ENCODE measurements around the gene ARHGEF19.

The ARHGEF19 gene

DNA sequence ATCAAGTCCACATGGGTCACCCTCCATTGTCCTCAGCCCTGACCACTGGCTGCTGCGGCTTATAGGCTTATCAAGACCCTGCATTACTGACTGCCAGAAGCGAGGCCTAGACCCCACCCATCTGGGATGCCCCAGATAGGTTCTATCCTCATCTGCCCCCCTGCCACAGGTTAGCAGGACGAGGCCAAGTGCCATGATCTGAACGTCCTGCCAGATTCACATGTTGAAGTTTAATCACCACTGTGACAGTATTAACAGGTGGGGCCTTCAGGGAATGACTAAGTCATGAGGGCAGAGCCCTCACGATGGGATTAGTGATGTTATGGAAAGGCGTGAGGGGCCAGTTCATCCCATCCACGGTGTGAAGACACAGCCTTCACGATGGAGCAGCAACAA, 30.8 kb upstream of the ARHGEF19 start:
- Histone ChIP-seq H3K27ac (ENCODE audit: low read length) (no peak overlapping the region), H3K4me1 (ENCODE audit: control insufficient read depth, low read depth, low read length) (no peaks in the 10 kb centered on the region), H3K9me3 (ENCODE audit: control insufficient read depth, low read depth, low read length) (no peaks in the 10 kb centered on the region), H3K4me3 (ENCODE audit: low read length) (no peak overlapping the region), H3K27me3 (ENCODE audit: control insufficient read depth, insufficient read depth, low read length) (no peaks in the 10 kb centered on the region), H3K9ac (ENCODE audit: low read length) (no peak overlapping the region), H3K36me3 (ENCODE audit: control insufficient read depth, low read depth, low read length) (no peaks in the 10 kb centered on the region)

DNA sequence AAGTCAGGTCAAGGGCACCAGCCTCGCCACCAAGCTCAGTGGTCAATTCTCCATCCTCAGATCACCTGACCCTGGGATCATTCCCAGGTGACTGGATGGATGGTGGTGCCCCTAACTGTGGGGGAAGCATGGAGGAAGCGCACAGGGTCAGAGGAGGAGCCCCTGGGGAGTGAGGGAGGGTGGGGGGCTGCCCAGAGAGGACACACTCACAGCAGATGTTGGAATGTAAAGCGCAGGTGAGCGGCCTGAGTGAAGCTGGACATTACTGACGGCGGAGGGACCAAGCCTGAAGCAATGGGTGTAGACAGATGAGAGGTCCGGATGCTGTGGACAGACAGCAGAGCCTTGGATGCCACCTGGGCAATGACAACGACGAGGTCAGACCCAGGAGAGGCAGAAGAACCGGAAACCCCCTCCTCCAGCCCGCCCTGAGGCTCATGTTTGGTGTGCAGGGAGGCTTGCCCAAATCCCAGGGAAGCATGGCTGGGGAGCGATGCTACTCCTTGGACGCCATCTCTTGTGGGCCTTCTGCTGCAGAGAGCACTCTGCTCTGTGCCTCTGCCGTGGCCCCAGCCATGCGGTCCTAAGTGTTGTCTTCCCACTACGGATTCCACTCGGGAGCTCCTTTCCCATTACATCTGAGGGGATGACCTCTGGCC, 30.2 kb upstream of the ARHGEF19 start:
- H3K9ac ChIP-seq (ENCODE audit: low read length) = no peak overlapping the region
- H3K4me1 ChIP-seq (ENCODE audit: control insufficient read depth, low read depth, low read length) = no peaks in the 10 kb centered on the region
- H3K27ac ChIP-seq (ENCODE audit: low read length) = no peak overlapping the region
- H3K36me3 ChIP-seq (ENCODE audit: control insufficient read depth, low read depth, low read length) = no peaks in the 10 kb centered on the region
- no peaks in the 10 kb centered on the region for H3K9me3 ChIP-seq (ENCODE audit: control insufficient read depth, low read depth, low read length)
- no peaks in the 10 kb centered on the region for H3K27me3 ChIP-seq (ENCODE audit: control insufficient read depth, insufficient read depth, low read length)
- no peak overlapping the region for H3K4me3 ChIP-seq (ENCODE audit: low read length)

DNA sequence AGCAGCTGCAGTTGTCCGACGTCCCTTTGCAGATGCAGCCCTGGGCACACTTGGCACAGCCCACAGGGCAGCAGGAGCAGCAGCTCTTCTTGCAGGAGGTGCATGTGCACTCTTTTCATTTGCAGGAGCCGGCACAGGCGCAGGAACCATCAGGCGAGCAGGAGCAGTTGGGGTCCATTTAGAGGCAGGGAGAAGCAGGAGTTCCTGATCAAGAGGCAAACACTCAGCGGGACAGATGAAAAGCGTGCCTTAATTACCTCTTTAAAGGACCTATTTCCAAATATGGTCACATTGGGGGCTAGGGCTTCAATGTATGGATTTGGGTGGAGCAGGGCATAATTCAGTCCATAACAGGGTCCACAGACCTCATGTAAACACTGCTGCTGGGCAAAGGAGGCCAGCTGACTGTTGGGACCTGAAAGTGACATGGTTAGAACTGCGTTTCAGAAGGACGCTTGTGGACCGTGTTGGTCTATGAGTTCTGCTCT, 28.8 kb upstream of the ARHGEF19 start:
- peaks cover 2% of the 10 kb centered on the region for H3K27me3 ChIP-seq (ENCODE audit: control insufficient read depth, insufficient read depth, low read length)

DNA sequence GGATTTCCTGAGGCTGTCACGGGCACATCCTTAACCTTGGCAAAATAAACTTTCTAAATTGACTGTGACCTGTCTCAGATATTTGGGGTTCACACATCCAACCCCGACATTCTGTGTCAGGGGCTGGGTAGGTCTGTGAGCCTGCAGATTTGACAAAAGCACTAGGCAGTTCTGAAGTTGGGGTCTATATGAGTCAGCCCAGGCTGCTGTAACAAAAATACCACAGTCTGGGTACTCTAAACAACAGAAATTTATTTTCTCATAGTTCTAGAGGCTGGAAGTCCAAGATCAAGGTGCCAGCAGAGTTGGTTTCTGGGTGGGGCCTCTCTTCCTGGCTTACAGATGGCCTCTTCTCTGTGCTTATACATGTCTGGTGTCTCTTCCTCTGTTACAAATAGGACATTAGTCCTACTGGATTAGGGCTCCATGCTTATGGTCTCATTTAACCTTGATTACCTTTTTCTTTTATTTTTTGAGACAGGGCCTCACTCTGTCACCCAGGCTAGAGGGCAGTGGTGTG, 27.6 kb upstream of the ARHGEF19 start:
- Histone ChIP-seq H3K9me3 (ENCODE audit: control insufficient read depth, low read depth, low read length) (no peaks in the 10 kb centered on the region), H3K4me3 (ENCODE audit: low read length) (no peak overlapping the region), H3K9ac (ENCODE audit: low read length) (no peak overlapping the region), H3K27me3 (ENCODE audit: control insufficient read depth, insufficient read depth, low read length) (peaks cover 5% of the 10 kb centered on the region), H3K27ac (ENCODE audit: low read length) (no peak overlapping the region), H3K4me1 (ENCODE audit: control insufficient read depth, low read depth, low read length) (peaks cover 5% of the 10 kb centered on the region), H3K36me3 (ENCODE audit: control insufficient read depth, low read depth, low read length) (no peaks in the 10 kb centered on the region)

More for the DNA sequence above, 28.8 kb upstream of the ARHGEF19 start:
- Histone ChIP-seq H3K4me3 (ENCODE audit: low read length) (no peak overlapping the region), H3K36me3 (ENCODE audit: control insufficient read depth, low read depth, low read length) (no peaks in the 10 kb centered on the region), H3K9me3 (ENCODE audit: control insufficient read depth, low read depth, low read length) (no peaks in the 10 kb centered on the region), H3K27ac (ENCODE audit: low read length) (no peak overlapping the region), H3K4me1 (ENCODE audit: control insufficient read depth, low read depth, low read length) (peaks cover 5% of the 10 kb centered on the region), H3K9ac (ENCODE audit: low read length) (no peak overlapping the region)

DNA sequence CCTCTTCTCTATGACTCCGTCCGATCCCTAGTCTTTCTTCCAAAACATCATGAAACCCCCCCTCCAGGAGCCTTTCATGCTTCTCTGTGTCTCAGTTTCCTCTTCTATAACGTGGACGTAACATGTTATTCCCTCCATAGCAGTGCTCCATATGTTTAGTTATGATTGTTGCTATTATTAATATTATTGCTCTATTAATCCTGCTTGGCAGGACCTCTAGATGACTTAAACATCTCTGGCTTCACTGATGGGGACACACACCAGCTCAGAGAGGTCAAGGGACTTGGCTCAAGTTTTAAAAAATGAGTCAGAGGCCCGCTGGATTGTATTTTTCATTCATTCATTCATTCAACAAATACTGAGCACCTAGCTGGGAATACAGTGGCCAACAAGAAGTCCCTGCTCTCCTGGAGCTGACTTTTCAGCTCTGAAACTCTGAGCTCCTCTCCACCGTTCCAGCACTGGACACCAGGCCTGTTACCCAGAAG, 24.9 kb upstream of the ARHGEF19 start:
- Histone ChIP-seq H3K27ac (ENCODE audit: low read length) (peak overlapping the region; percentile 1), H3K4me3 (ENCODE audit: low read length) (peak overlapping the region; percentile 77), H3K4me1 (ENCODE audit: control insufficient read depth, low read depth, low read length) (peaks cover 5% of the 10 kb centered on the region), H3K9me3 (ENCODE audit: control insufficient read depth, low read depth, low read length) (no peaks in the 10 kb centered on the region), H3K36me3 (ENCODE audit: control insufficient read depth, low read depth, low read length) (no peaks in the 10 kb centered on the region), H3K27me3 (ENCODE audit: control insufficient read depth, insufficient read depth, low read length) (peaks cover 5% of the 10 kb centered on the region), H3K9ac (ENCODE audit: low read length) (peak overlapping the region; percentile 61)

DNA sequence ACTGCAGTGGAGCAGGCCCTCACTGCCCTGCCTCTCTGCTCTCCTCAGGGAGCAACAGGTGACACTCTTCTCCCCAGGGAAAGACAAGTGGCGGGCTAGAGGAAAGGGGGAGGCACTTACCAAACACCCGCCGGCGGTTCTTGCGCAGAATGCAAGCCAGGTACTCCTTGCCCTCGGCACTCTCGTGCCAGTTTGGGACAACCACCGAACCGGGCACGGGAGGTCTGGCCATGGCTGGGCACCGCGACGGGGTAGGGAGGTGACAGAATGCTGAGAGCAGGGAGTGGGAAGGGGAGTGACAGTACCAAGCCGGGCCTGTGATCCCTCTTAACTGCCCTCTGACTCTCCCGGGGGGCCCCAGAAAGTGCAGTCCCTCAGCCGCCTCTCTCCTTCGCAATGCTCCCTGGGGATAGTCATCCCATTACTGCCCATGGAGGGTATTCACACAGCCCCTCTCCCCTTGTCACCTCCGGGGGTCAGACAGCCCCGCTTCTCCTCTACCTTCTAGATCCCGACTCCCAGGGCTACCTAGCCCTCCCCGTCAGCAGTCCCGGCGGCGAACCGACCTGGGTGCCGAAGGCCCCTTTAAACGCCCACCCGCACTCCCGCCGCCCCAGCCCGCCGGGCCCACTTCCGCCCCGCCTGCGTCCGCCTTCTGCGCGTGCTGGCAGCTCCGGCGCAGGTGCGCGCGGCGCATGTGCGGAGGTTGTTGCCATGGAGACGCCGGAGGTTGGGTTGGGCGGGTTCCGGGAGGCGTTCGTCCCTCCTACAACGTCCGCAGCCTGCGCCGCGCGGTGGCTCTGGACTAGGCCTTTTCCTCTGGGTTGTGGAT, 24.3 kb upstream of the ARHGEF19 start, which contains the start of gene CPLANE2:
TSS of gene CPLANE2 (minus strand) at position 673 of the 832 bp plus-strand sequence. CDS start at position 232, 441 bp downstream.
- Histone ChIP-seq H3K4me3 (ENCODE audit: low read length) (peak within 1 kb of the TSS; percentile 77), H3K9me3 (ENCODE audit: control insufficient read depth, low read depth, low read length) (no peaks in the 10 kb centered on the region), H3K27me3 (ENCODE audit: control insufficient read depth, insufficient read depth, low read length) (peaks cover 5% of the 10 kb centered on the region), H3K36me3 (ENCODE audit: control insufficient read depth, low read depth, low read length) (no peaks in the 10 kb centered on the region), H3K4me1 (ENCODE audit: control insufficient read depth, low read depth, low read length) (peaks cover 5% of the 10 kb centered on the region), H3K9ac (ENCODE audit: low read length) (peak within 1 kb of the TSS; percentile 61), H3K27ac (ENCODE audit: low read length) (peak within 1 kb of the TSS; percentile 1)

DNA sequence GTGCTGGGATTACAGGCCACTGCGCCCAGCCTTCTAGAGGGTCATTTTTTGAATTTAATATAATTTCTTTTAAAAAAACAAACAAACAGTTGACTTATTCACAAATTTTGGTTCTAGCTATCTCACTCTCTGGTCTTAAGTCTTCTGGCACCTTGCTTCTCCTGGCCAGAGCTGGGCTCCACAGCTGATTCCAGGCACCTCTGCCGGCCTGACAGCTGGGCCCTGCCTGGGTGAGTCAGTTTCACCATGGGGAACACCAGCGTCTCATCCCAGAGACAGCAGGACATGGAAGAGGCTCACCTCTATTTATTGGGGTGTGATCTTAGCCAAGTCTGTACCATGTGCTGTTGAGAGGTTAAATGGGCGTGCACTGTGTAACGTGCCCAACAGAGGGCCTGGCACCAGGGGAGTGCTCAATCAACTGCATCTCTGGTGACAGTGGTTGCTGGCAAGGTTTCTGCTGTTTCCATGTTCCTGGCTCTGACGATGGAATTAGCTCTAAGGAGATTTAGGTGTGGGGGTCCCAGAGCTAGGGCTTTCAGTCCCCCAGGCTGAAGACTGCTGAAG, 23.6 kb upstream of the ARHGEF19 start:
- Histone ChIP-seq H3K27ac (ENCODE audit: low read length) (no peak overlapping the region), H3K27me3 (ENCODE audit: control insufficient read depth, insufficient read depth, low read length) (peaks cover 5% of the 10 kb centered on the region), H3K9me3 (ENCODE audit: control insufficient read depth, low read depth, low read length) (no peaks in the 10 kb centered on the region), H3K4me1 (ENCODE audit: control insufficient read depth, low read depth, low read length) (peaks cover 5% of the 10 kb centered on the region), H3K36me3 (ENCODE audit: control insufficient read depth, low read depth, low read length) (no peaks in the 10 kb centered on the region), H3K4me3 (ENCODE audit: low read length) (peak overlapping the region; percentile 77), H3K9ac (ENCODE audit: low read length) (no peak overlapping the region)

DNA sequence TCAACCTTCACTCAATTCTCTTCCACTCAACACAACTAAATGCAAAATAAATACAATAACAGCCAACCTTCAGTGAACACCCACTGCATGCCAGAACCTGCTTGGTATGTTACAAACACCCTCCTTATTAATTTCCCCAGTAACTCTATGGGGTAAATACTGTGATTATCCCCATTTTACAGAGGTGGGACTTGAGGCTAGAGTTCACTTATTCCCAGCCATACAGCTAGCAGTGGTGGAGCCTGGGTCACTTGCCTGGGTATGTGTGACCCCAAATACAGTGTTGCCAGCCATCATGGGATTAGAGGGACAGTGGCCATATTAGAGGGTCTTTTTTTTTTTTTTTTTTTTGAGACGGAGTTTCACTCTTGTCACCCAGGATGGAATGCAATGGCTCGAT, 22.9 kb upstream of the ARHGEF19 start:
- Histone ChIP-seq H3K4me3 (ENCODE audit: low read length) (no peak overlapping the region), H3K9me3 (ENCODE audit: control insufficient read depth, low read depth, low read length) (no peaks in the 10 kb centered on the region), H3K27ac (ENCODE audit: low read length) (no peak overlapping the region), H3K9ac (ENCODE audit: low read length) (no peak overlapping the region), H3K4me1 (ENCODE audit: control insufficient read depth, low read depth, low read length) (peaks cover 5% of the 10 kb centered on the region), H3K36me3 (ENCODE audit: control insufficient read depth, low read depth, low read length) (no peaks in the 10 kb centered on the region), H3K27me3 (ENCODE audit: control insufficient read depth, insufficient read depth, low read length) (peaks cover 5% of the 10 kb centered on the region)

DNA sequence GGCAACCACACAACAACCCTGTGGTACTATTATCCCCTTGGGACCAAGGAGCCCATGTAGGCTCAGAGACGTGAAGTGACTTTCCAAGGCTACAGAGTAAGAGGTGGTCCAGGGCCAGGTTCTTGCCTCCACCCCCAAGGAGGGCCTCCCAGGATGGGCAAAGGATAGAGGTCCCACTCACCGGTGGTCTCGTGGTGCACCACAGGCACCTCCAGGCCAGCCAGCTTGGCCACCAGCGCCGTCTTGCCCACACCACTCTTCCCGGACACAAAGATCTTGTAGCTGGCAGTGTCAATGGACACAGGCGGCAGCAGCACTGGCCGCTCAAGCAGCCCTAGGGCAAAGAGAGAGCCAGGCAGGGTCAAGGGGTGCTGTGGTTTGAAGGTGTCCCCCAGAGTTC, 21.0 kb upstream of the ARHGEF19 start:
- Histone ChIP-seq H3K36me3 (ENCODE audit: control insufficient read depth, low read depth, low read length) (no peaks in the 10 kb centered on the region), H3K4me1 (ENCODE audit: control insufficient read depth, low read depth, low read length) (peaks cover 5% of the 10 kb centered on the region), H3K27me3 (ENCODE audit: control insufficient read depth, insufficient read depth, low read length) (peaks cover 20% of the 10 kb centered on the region), H3K9me3 (ENCODE audit: control insufficient read depth, low read depth, low read length) (no peaks in the 10 kb centered on the region), H3K27ac (ENCODE audit: low read length) (no peak overlapping the region), H3K9ac (ENCODE audit: low read length) (no peak overlapping the region), H3K4me3 (ENCODE audit: low read length) (no peak overlapping the region)

DNA sequence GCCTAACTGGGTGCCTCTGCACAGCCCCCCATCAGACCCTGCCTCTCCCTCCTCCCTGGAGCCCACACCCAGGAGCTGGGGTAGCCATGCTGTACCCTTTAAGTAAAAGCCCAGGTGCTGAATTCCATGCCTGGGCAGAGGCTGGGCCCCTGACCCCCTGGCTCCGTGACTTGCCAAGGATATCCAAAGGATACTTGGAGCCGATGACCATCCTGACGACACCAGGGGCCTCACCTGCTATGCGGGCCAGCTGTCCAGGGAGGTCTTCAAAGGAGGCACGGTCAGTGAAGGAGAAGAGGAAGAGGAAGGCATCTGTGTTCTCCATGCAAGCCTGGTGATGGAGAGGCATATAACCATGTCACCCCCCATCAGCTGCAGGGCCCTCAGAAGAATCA, 19.9 kb upstream of the ARHGEF19 start:
- Histone ChIP-seq H3K27me3 (ENCODE audit: control insufficient read depth, insufficient read depth, low read length) (peaks cover 31% of the 10 kb centered on the region), H3K9me3 (ENCODE audit: control insufficient read depth, low read depth, low read length) (no peaks in the 10 kb centered on the region), H3K27ac (ENCODE audit: low read length) (no peak overlapping the region), H3K4me1 (ENCODE audit: control insufficient read depth, low read depth, low read length) (peaks cover 9% of the 10 kb centered on the region), H3K36me3 (ENCODE audit: control insufficient read depth, low read depth, low read length) (no peaks in the 10 kb centered on the region), H3K9ac (ENCODE audit: low read length) (no peak overlapping the region), H3K4me3 (ENCODE audit: low read length) (no peak overlapping the region)

All from iPS-18a (cell line).